H9 (cell line): ENCODE measurements around the gene TMEM200A. TPM values are rescaled to one million over a fixed set of nuclear protein-coding genes. Genes with fewer than 3 reads are reported as not detected.

ENCODE experiments used
- DNase-seq: peaks from one replicate; pipeline ENCODE4 v3.0.0-alpha.2; 2017
- H2AFZ ChIP-seq: one replicate; pipeline ENCODE4 v1.6.1; 2013; ENCODE audit warnings: mild to moderate bottlenecking, low read length, control low read depth, moderate library complexity
- H2AK5ac ChIP-seq: 2 replicates; pipeline ENCODE4 v1.6.1; 2013; ENCODE audit warnings: low read length, control low read depth, mixed read lengths; ENCODE audit not compliant: insufficient read length
- H2BK120ac ChIP-seq: one replicate; pipeline ENCODE4 v1.6.1; 2013; ENCODE audit warnings: low read depth, mild to moderate bottlenecking, low read length, control low read depth, inconsistent platforms; ENCODE audit not compliant: poor library complexity, severe bottlenecking
- H2BK12ac ChIP-seq: 2 replicates; pipeline ENCODE4 v1.6.1; 2013; ENCODE audit warnings: low read length, control low read depth, mixed read lengths, low read depth; ENCODE audit not compliant: insufficient read length
- H2BK15ac ChIP-seq: 2 replicates; pipeline ENCODE4 v1.6.1; 2013; ENCODE audit warnings: low read depth, low read length, control low read depth
- H2BK20ac ChIP-seq: one replicate; pipeline ENCODE4 v1.6.1; 2013; ENCODE audit warnings: low read depth, mild to moderate bottlenecking, low read length, control low read depth, inconsistent platforms; ENCODE audit not compliant: poor library complexity, severe bottlenecking
- H2BK5ac ChIP-seq: 2 replicates; pipeline ENCODE4 v1.6.1; 2013; ENCODE audit warnings: low read length, control low read depth, mixed read lengths; ENCODE audit not compliant: insufficient read length
- H3K14ac ChIP-seq: 2 replicates; pipeline ENCODE4 v1.6.1; 2013; ENCODE audit warnings: low read length, control low read depth; ENCODE audit not compliant: insufficient read depth
- H3K18ac ChIP-seq: 2 replicates; pipeline ENCODE4 v1.6.1; 2013; ENCODE audit warnings: low read depth, mild to moderate bottlenecking, mixed read lengths, low read length, control low read depth; ENCODE audit not compliant: insufficient read length
- H3K23ac ChIP-seq: 2 replicates; pipeline ENCODE4 v1.6.1; 2013; ENCODE audit warnings: low read length, control low read depth, mixed read lengths, low read depth; ENCODE audit not compliant: insufficient read length
- H3K23me2 ChIP-seq: 2 replicates; pipeline ENCODE4 v1.6.1; 2013; ENCODE audit warnings: low read depth, mild to moderate bottlenecking, mixed read lengths, low read length, control low read depth; ENCODE audit not compliant: insufficient read length, poor library complexity, severe bottlenecking
- H3K27ac ChIP-seq: 2 replicates; pipeline ENCODE4 v1.5.1; 2013; ENCODE audit warnings: low read length, control low read depth, mixed read lengths, low read depth; ENCODE audit not compliant: insufficient read length
- H3K27me3 ChIP-seq: 2 replicates; pipeline ENCODE4 v1.6.1; 2013; ENCODE audit warnings: low read length, control low read depth, inconsistent platforms; ENCODE audit not compliant: insufficient read depth
- H3K4ac ChIP-seq: 2 replicates; pipeline ENCODE4 v1.6.1; 2013; ENCODE audit warnings: low read depth, mild to moderate bottlenecking, control low read depth, inconsistent platforms, low read length, moderate library complexity
- H3K4me1 ChIP-seq: 2 replicates; pipeline ENCODE4 v1.6.1; 2013; ENCODE audit warnings: low read length, control low read depth, inconsistent platforms; ENCODE audit not compliant: insufficient read depth
- H3K4me2 ChIP-seq: 2 replicates; pipeline ENCODE4 v1.6.1; 2013; ENCODE audit warnings: low read length, control low read depth, mixed read lengths; ENCODE audit not compliant: insufficient read length, insufficient read depth
- H3K56ac ChIP-seq: 2 replicates; pipeline ENCODE4 v1.6.1; 2013; ENCODE audit warnings: low read depth, mild to moderate bottlenecking, mixed read lengths, low read length, control low read depth; ENCODE audit not compliant: insufficient read length
- H3K79me1 ChIP-seq: 2 replicates; pipeline ENCODE4 v1.6.1; 2013; ENCODE audit warnings: low read depth, mild to moderate bottlenecking, moderate library complexity, low read length, control low read depth, inconsistent platforms; ENCODE audit not compliant: insufficient read depth, poor library complexity, severe bottlenecking
- H3K79me2 ChIP-seq: 2 replicates; pipeline ENCODE4 v1.6.1; 2013; ENCODE audit warnings: low read length, control low read depth, inconsistent platforms; ENCODE audit not compliant: insufficient read depth
- H3K9ac ChIP-seq: 2 replicates; pipeline ENCODE4 v1.6.1; 2013; ENCODE audit warnings: low read length, control low read depth, mixed read lengths; ENCODE audit not compliant: insufficient read length; ENCODE audit errors: extremely low read depth
- H3K9me3 ChIP-seq: one replicate; pipeline ENCODE4 v1.6.1; 2013; ENCODE audit warnings: low read depth, low read length, inconsistent platforms; ENCODE audit not compliant: control insufficient read depth
- H3T11ph ChIP-seq: one replicate; pipeline ENCODE4 v1.6.1; 2013; ENCODE audit warnings: mild to moderate bottlenecking, low read length, control low read depth, inconsistent platforms
- H4K20me1 ChIP-seq: one replicate; pipeline ENCODE4 v1.6.1; 2013; ENCODE audit not compliant: control insufficient read depth, insufficient read length, insufficient read depth
- H4K5ac ChIP-seq: 2 replicates; pipeline ENCODE4 v1.6.1; 2013; ENCODE audit warnings: low read depth, mild to moderate bottlenecking, mixed read lengths, low read length, control low read depth; ENCODE audit not compliant: insufficient read length
- H4K8ac ChIP-seq: replicated peaks from 2 replicates; pipeline ENCODE4 v1.6.1; 2013; ENCODE audit warnings: low read length, control low read depth, mixed read lengths, low read depth; ENCODE audit not compliant: insufficient read length
- H4K91ac ChIP-seq: 2 replicates; pipeline ENCODE4 v1.6.1; 2013; ENCODE audit warnings: low read depth, mild to moderate bottlenecking, moderate library complexity, mixed read lengths, low read length, control low read depth; ENCODE audit not compliant: insufficient read length
- H3K27ac Mint-ChIP-seq, 3 experiments: 2 replicates in 2 of 3; 3 replicates in 1 of 3; pipeline ENCODE4 v1.8.0; 2020 to 2021; ENCODE audit warnings: mixed read lengths in 3 of 3, mild to moderate bottlenecking in 1 of 3, moderate library complexity in 1 of 3
- H3K27me3 Mint-ChIP-seq: 2 replicates; pipeline ENCODE4 v1.8.0; 2021; ENCODE audit warnings: low read depth, mild to moderate bottlenecking, moderate library complexity, mixed read lengths
- H3K36me3 Mint-ChIP-seq, 3 experiments: 2 replicates in 2 of 3; 3 replicates in 1 of 3; pipeline ENCODE4 v1.8.0; 2020 to 2021; ENCODE audit warnings: low read depth in 3 of 3, mixed read lengths in 3 of 3; ENCODE audit not compliant: insufficient read depth in 1 of 3
- H3K4me1 Mint-ChIP-seq, 2 experiments: 2 replicates each; pipeline ENCODE4 v1.8.0; 2020; ENCODE audit warnings: mixed read lengths in 2 of 2
- H3K4me3 Mint-ChIP-seq, 2 experiments: 2 replicates in 1 of 2; 3 replicates in 1 of 2; pipeline ENCODE4 v1.8.0; 2020 to 2021; ENCODE audit warnings: mild to moderate bottlenecking in 2 of 2, mixed read lengths in 2 of 2, moderate library complexity in 1 of 2
- H3K9me3 Mint-ChIP-seq, 2 experiments: 2 replicates in 1 of 2; 3 replicates in 1 of 2; pipeline ENCODE4 v1.8.0; 2020; ENCODE audit warnings: mild to moderate bottlenecking in 2 of 2, mixed read lengths in 2 of 2, moderate library complexity in 1 of 2
- WGBS: extraction: QIAGEN DNeasy Blood & Tissue Kit; methylation state at CpG from one replicate; pipeline ENCODE4 v1.1.7; 2013; ENCODE audit warnings: missing lambda C conversion rate, low lambda C conversion rate, mixed read lengths; ENCODE audit not compliant: insufficient read length; ENCODE audit errors: extremely low coverage; 5-methylcytosine and 5-hydroxymethylcytosine counted together
- total RNA-seq: library from RNA; stranded (reverse); gene quantifications from 2 replicates; pipeline ENCODE4 v1.2.1, GENCODE V29; 2021
- TF ChIP-seq, protein P1 (sequence below): fragments of 200-600 bp; sonication (generic); conservative IDR thresholded peaks from 3 replicates; pipeline ENCODE4 v1.8.0; 2021; ENCODE audit warnings: antibody characterized with exemption, mild to moderate bottlenecking

The TMEM200A gene
- total RNA-seq, 1 experiment from 2014 or later, result 6.1 TPM

GRCh38 chr6:130434174-130434873 lies 68.5 kb downstream of the TMEM200A start:
- no peak overlapping the region for H2BK120ac ChIP-seq
- Mint-ChIP-seq H3K4me1 (peaks cover 24 to 28% of the 10 kb centered on the region in 2 experiments), H3K4me3 (no peak overlapping the region), H3K27me3 (no peaks in the 10 kb centered on the region), H3K27ac (peak overlapping the region in 2 of 3 experiments; percentile 22 to 55; a peak in 2 of 7 replicates), H3K9me3 (no peaks in the 10 kb centered on the region), H3K36me3 (no peaks in the 10 kb centered on the region; a peak in 1 of 7 replicates)
- H3K56ac ChIP-seq, result no peak overlapping the region
- H3K4me1 ChIP-seq, result no peaks in the 10 kb centered on the region; the same call in 1 of the 2 replicates
- DNase-seq, result no peak
- H3K27ac ChIP-seq, result no peak overlapping the region
- H3K4me2 ChIP-seq, result no peak overlapping the region
- no peak overlapping the region for H3K9ac ChIP-seq
- no peak overlapping the region for H4K91ac ChIP-seq
- no peak overlapping the region for H2BK12ac ChIP-seq
- TF ChIP-seq, protein P1, sequence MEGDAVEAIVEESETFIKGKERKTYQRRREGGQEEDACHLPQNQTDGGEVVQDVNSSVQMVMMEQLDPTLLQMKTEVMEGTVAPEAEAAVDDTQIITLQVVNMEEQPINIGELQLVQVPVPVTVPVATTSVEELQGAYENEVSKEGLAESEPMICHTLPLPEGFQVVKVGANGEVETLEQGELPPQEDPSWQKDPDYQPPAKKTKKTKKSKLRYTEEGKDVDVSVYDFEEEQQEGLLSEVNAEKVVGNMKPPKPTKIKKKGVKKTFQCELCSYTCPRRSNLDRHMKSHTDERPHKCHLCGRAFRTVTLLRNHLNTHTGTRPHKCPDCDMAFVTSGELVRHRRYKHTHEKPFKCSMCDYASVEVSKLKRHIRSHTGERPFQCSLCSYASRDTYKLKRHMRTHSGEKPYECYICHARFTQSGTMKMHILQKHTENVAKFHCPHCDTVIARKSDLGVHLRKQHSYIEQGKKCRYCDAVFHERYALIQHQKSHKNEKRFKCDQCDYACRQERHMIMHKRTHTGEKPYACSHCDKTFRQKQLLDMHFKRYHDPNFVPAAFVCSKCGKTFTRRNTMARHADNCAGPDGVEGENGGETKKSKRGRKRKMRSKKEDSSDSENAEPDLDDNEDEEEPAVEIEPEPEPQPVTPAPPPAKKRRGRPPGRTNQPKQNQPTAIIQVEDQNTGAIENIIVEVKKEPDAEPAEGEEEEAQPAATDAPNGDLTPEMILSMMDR, result no peak
- no peaks in the 10 kb centered on the region for H3K23me2 ChIP-seq
- no peaks in the 10 kb centered on the region for H4K20me1 ChIP-seq
- no peak overlapping the region for H2BK15ac ChIP-seq
- no peak overlapping the region for H2AFZ ChIP-seq
- no peaks in the 10 kb centered on the region for H3K9me3 ChIP-seq
- no peaks in the 10 kb centered on the region for H3K27me3 ChIP-seq
- H4K5ac ChIP-seq, result no peak overlapping the region
- no peak overlapping the region for H3K4ac ChIP-seq
- H3K23ac ChIP-seq, result no peak overlapping the region
- no peak overlapping the region for H3T11ph ChIP-seq
- no peak overlapping the region for H2BK5ac ChIP-seq
- H3K14ac ChIP-seq, result no peak overlapping the region
- H3K18ac ChIP-seq, result no peak overlapping the region
- no peaks in the 10 kb centered on the region for H3K79me1 ChIP-seq
- no peak overlapping the region for H2AK5ac ChIP-seq
- no CpG with 5 or more reads among the region's 3 CpGs for WGBS
- peaks cover 2% of the 10 kb centered on the region; the same call in 1 of the 2 replicates for H3K79me2 ChIP-seq
- H2BK20ac ChIP-seq, result no peak overlapping the region
- H4K8ac ChIP-seq, result no peak overlapping the region
